ENCODE results near the gene GJB4. TPM values are rescaled to one million over a fixed set of nuclear protein-coding genes. Genes with fewer than 3 reads are reported as not detected.
"Not testable (repeated sequence)": the region's sequence is repeated elsewhere in the genome, so short reads cannot be mapped to it uniquely, and the experiment has no call there.

Gene GJB4
- polyA plus RNA-seq, 4 donors, result 0.13 to 0.18 TPM; not detected in 2

DNA sequence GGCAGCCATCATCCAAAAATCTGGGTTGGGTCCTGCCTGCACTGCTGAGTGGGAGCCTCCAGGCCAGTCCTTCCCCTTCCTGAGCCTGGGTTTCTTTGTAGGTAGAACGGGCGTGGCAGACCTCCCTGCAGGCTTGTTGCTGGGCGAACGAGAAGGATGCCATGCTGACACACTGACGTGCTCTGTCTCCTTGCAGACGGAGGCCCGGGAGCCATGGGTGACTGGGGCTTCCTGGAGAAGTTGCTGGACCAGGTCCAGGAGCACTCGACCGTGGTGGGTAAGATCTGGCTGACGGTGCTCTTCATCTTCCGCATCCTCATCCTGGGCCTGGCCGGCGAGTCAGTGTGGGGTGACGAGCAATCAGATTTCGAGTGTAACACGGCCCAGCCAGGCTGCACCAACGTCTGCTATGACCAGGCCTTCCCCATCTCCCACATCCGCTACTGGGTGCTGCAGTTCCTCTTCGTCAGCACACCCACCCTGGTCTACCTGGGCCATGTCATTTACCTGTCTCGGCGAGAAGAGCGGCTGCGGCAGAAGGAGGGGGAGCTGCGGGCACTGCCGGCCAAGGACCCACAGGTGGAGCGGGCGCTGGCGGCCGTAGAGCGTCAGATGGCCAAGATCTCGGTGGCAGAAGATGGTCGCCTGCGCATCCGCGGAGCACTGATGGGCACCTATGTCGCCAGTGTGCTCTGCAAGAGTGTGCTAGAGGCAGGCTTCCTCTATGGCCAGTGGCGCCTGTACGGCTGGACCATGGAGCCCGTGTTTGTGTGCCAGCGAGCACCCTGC, 34.7 kb downstream of the GJB4 start:
- DNase-seq (ENCODE audit: low read depth in 4 of 4, low spot score in 3 of 4), result no peak

DNA sequence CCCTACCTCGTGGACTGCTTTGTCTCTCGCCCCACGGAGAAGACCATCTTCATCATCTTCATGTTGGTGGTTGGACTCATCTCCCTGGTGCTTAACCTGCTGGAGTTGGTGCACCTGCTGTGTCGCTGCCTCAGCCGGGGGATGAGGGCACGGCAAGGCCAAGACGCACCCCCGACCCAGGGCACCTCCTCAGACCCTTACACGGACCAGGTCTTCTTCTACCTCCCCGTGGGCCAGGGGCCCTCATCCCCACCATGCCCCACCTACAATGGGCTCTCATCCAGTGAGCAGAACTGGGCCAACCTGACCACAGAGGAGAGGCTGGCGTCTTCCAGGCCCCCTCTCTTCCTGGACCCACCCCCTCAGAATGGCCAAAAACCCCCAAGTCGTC, 35.2 kb downstream of the GJB4 start:
- DNase-seq (ENCODE audit: low read depth in 4 of 4, low spot score in 3 of 4), result no peak

DNA sequence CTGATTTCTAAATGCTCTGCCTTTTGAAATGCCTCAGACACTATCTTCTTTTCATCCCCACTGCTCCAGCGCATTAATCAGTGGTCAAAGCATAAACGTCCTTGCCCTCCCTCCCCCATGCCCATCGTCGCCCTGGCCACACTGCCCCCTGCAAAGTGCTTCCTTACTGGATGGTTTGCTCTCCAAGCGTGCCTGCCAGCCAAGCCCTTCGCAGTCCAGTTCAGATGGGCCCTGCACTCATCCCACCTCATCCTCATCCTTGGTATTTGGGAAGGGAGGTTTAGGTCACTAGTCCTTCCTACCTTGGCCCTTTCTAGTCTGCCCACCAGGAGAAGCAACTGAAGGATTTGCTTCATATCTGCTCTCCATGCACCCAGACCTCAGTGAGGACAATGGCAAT, 36.4 kb downstream of the GJB4 start:
- DNase-seq (ENCODE audit: low read depth in 4 of 4, low spot score in 3 of 4), result no peak

DNA sequence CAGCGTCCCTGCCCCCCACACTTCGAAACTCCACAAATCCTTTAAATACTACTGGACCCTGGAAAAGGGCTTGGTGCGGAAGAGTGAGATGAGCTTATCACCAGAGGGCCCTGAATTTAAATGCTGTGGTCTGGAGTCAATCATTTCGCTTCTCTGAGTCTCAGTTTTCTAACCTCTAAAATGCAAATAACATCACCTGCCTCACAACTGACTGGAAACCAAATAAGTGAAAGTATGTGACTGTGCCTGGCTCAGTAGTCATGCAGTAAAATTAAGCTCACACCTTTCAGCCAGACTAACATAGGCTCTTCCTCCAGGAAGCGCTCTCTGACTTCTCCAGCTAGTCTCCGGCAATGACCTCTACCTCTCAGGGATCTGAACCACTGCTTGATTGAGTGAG, 37.5 kb downstream of the GJB4 start:
- no peak for DNase-seq (ENCODE audit: low read depth in 4 of 4, low spot score in 3 of 4)

DNA sequence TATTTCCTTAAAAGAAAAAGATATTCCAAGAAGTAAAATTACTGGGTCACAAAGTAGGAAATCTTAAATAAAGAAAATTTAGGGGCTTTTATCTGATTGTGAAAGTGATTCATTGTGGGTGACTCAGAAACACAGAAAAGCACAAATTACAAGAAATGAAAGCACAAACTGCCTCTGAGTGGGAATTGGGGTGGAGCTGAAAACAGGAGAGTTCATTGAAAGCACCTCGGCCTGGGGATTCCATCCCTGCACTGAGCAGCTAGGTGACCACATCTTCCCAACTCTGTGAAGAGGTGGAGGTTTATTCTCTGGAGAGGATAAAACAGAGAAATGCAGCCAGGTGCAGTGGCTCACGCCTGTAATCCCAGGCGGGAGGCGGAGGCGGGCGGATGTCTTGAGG, 40.7 kb downstream of the GJB4 start:
- no peak for DNase-seq (ENCODE audit: low read depth in 4 of 4, low spot score in 3 of 4)

DNA sequence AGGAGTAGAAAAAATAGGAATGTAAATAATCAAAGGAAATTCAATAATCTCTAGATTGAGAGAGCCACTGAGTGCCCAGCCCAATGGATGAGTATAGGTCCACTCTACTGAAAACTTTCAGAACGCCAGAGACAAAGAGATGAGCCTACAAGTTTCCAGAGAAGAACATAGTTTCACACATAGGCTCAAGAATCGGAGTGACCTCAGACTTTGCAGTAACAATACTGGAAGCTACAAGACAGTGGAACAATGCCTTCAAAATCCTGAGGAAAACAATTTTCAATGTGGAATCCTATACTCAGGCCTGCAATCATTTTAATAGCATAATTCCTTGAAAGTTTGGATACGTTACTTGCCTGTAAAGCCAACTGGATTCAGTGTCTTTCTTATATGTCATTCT, 44.2 kb downstream of the GJB4 start:
- DNase-seq (ENCODE audit: low read depth in 4 of 4, low spot score in 3 of 4), result no peak

DNA sequence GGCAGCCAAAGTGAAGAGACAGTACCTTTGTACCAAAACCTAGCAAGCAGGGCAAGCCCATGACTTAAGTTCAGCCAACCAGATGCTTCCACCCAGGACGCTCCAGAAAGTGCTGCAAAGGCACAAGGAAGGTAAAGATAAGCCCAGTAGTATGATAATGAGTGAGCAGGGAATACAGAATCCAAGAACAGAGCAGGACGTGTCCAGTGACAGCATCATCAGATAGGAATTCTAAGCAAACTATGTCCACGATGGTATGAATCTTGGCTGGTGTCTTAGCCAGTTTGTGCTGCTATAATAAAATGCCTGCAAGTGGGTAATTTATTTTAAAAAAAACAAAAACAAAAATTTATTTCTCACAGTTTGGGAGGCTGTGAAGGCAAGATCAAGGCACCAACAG, 46.9 kb downstream of the GJB4 start:
- DNase-seq (ENCODE audit: low read depth in 4 of 4, low spot score in 3 of 4), result no peak

DNA sequence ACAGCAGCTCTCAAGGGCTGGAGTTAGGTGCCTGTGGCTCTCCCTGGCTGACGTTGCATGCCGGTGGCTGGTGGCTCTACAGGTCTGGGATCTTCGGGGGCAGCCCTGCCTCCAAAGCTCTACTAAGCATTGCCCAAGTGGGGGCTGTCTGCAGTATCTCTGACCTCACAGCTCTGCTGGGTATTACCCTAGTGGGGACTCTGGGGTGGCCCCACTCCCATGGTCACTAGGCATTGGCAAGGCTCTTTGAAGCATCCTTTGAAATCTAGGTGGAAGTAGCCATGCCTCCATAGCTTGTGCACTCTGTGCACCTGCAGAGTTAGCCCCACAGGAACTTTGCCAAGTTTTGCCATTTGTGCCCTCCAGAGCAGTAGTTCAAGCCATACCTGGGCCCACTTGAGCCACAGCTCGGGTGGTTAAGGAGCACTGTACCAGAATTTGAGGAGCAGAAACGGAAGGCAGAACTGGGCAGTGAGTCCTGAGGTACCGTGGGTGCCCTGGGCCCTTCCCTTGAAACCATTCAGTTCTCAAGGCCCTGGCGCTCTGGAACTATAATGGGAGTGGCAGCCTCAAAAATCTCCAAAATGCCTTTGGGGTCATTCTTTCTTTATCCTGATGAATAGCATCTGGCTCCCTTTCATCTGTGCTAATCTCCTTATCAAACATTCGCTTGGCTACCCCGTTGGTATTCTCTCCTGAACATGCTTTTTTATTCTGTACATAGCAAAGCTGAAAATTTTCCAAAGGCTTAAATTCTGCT, 48.7 kb downstream of the GJB4 start:
- no peak for DNase-seq (ENCODE audit: low read depth in 4 of 4, low spot score in 3 of 4)

DNA sequence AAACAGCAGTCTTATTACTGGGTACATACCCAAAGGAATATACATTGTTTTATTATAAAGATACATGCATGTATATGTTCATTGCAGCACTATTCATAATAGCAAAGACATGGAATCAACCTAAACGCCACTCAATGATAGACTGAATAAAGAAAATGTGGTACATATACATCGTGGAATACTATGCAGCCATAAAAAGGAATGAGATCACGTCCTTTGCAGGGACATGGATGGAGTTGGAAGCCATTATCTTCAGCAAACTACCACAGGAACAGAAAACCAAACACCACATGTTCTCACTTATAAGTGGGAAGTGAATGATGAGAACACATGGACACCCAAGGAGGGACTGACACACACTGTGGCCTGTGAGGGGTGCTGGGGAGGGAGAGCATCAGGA, 51.2 kb downstream of the GJB4 start:
- not testable (repeated sequence) for DNase-seq (ENCODE audit: low read depth in 4 of 4, low spot score in 3 of 4)

Other genes starting within 250 kb of the GJB4 start
- gene GJB5, start 4.7 kb upstream of the GJB4 start, polyA plus RNA-seq (ENCODE audit: insufficient read length in 4 of 4), result under 1 TPM in 3 of 4 donors, not detected in 1; 0.19 to 0.54 (median 0.31) TPM
- gene GJB3, start 21.5 kb downstream of the GJB4 start, polyA plus RNA-seq (ENCODE audit: insufficient read length in 4 of 4), result under 1 TPM; 0.18 to 0.57 (median 0.24) TPM
- gene GJA4, start 33.3 kb downstream of the GJB4 start, polyA plus RNA-seq (ENCODE audit: insufficient read length in 4 of 4), result 10 to 100 TPM; 17.3 to 22.6 (median 19.7) TPM
- gene SMIM12, start 100.0 kb downstream of the GJB4 start, polyA plus RNA-seq (ENCODE audit: insufficient read length in 4 of 4), result 10 to 100 TPM; 29.9 to 39.0 (median 34.9) TPM
- gene DLGAP3, start 169.9 kb downstream of the GJB4 start, polyA plus RNA-seq (ENCODE audit: insufficient read length in 4 of 4), result 1 to 10 TPM; 2.0 to 3.0 (median 2.4) TPM
- gene TMEM35B, start 225.6 kb downstream of the GJB4 start, polyA plus RNA-seq (ENCODE audit: insufficient read length in 4 of 4), result 10 to 100 TPM; 34.1 to 38.4 (median 34.9) TPM

All from right renal pelvis (tissue), 4 donors.